ENCODE results near the gene SMCO1.
"Not testable (repeated sequence)": the region's sequence is repeated elsewhere in the genome, so short reads cannot be mapped to it uniquely, and the experiment has no call there.

The SMCO1 gene

GRCh38 chr3:196486263-196486662 lies 28.9 kb downstream of the SMCO1 start:
- no peak for DNase-seq

DNA sequence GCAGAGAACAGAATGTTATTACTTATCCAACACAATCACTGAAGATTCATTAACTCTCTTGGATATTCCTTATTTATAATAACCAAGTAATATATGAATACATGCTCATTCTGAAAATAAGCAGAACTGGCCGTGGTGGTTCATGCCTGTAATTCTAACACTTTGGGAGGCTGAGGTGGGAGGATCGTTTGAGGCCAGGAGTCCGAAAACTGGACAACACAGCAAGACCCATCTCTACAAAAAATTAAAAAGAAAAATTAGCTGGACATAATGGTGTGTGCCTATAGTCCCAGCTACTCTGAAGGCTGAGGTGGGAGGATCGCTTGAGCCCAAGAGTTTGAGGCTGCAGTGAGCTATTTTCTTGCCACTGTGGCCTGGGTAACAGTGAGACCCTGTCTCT lies 37.5 kb downstream of the SMCO1 start:
- DNase-seq = no peak

GRCh38 chr3:196472286-196472685 lies 42.9 kb downstream of the SMCO1 start:
- DNase-seq = no peak

DNA sequence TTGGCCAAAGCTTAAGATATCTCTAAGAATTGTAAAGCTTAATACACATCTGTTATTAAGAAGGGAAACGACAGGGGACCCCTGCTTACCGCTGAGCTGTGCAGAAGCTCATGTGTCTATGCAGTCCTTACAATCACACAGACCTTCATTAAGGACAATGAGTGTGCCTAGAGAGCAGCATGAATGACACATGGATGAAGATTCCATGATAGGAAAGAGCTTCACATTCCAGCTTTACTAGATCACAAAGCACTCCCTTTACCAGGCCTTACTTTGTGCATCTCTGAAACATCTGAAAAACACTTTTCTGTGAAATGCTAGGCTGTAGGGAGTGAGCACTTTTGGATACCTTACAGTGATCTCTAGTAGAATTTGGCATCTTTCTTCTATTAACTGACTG lies 43.6 kb downstream of the SMCO1 start:
- DNase-seq = no peak

DNA sequence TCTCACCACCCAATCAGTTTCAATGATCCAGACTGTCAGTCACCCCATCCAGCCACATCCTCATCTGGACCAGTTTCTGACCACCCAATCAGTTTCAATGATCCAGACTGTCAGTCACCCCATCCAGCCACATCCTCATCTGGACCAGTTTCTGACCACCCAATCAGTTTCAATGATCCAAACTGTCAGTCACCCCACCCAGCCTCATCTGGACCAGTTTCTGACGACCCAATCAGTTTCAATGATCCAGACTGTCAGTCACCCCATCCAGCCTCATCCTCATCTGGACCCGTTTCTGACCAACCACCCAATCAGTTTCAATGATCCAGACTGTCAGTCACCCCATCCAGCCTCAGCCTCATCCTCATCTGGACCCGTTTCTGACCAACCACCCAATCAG lies 45.0 kb downstream of the SMCO1 start:
- DNase-seq = not testable (repeated sequence)

GRCh38 chr3:196463804-196464203 lies 51.3 kb downstream of the SMCO1 start:
- DNase-seq = no peak

GRCh38 chr3:196463478-196463756 lies 51.7 kb downstream of the SMCO1 start:
- DNase-seq = no peak

GRCh38 chr3:196462680-196463477 lies 52.3 kb downstream of the SMCO1 start:
- DNase-seq = not testable (repeated sequence)

- no peak for DNase-seq
Observed at GRCh38 chr3:196458063-196458462, 57.1 kb downstream of the SMCO1 start.

GRCh38 chr3:196457470-196457869 lies 57.7 kb downstream of the SMCO1 start:
- not testable (repeated sequence) for DNase-seq

Measured in NCI-H2029 treated with DMSO at 0.1 percent for 48 hours (cell line).